Prostate gland (tissue), 2 donors: Measurements from ENCODE around the gene ANO6.

Source experiments
- CTCF ChIP-seq, 4 experiments: fragments of 200-600 bp in 2 of 4; fragments of 450-650 bp in 2 of 4; sonication (generic) in 2 of 4; IDR thresholded peaks; 1 replicate in 3 of 4; 2 replicates in 1 of 4; pipeline ENCODE4 v1.5.1; 2016 to 2019; ENCODE audit warnings: antibody characterized with exemption in 4 of 4, mild to moderate bottlenecking in 2 of 4, moderate library complexity in 2 of 4
- POLR2A ChIP-seq: fragments of 450-650 bp; IDR thresholded peaks from one replicate; pipeline ENCODE4 v1.6.1; 2016; ENCODE audit warnings: antibody characterized with exemption, mild to moderate bottlenecking

GRCh38 chr12:45286621-45287020 is 70.7 kb downstream of the ANO6 start:
- TF ChIP-seq CTCF (IDR thresholded peaks at IDR 0.05) (no peak), POLR2A (no peak)
